ENCODE results near the gene AVEN.

Gene AVEN

GRCh38 chr15:34038023-34038870 is 757 bp downstream of the AVEN start:
- DNase-seq: peak; percentile 69 to 84
- H3K27ac ChIP-seq: peak overlapping the region; percentile 81 to 91
- H3K4me3 ChIP-seq: peak overlapping the region; percentile 72 to 90
- intact Hi-C loops (cut with DNase I; ENCODE audit: low total_unique reads): no loop called here
- no peaks in the 10 kb centered on the region for H3K27me3 ChIP-seq
- TF ChIP-seq CTCF (IDR thresholded peaks at IDR 0.05): no peak
- H3K4me1 ChIP-seq: peaks cover 0 to 11% (median 8%) of the 10 kb centered on the region in 4 donors
- H3K9me3 ChIP-seq: no peaks in the 10 kb centered on the region
- H3K36me3 ChIP-seq: no peaks in the 10 kb centered on the region

- intact Hi-C loops (cut with DNase I; ENCODE audit: low total_unique reads): no loop called here
- no peak for TF ChIP-seq CTCF (IDR thresholded peaks at IDR 0.05)
- H3K27ac ChIP-seq: no peak overlapping the region
- H3K27me3 ChIP-seq: no peaks in the 10 kb centered on the region
- H3K9me3 ChIP-seq: no peaks in the 10 kb centered on the region
- H3K4me1 ChIP-seq: no peaks in the 10 kb centered on the region
- H3K4me3 ChIP-seq: no peak overlapping the region
- DNase-seq: no peak
- H3K36me3 ChIP-seq: no peaks in the 10 kb centered on the region
Measured at GRCh38 chr15:34031987-34032760, 6.8 kb downstream of the AVEN start.

- H3K4me3 ChIP-seq: no peak overlapping the region
- no peaks in the 10 kb centered on the region for H3K36me3 ChIP-seq
- no peak for DNase-seq
- H3K9me3 ChIP-seq: no peaks in the 10 kb centered on the region
- H3K27ac ChIP-seq: no peak overlapping the region
- intact Hi-C loops (cut with DNase I; ENCODE audit: low total_unique reads): loop anchor here (2.0 kb wide), 1 partner anchor 23 kb away; no protein-coding TSS in a partner anchor
- no peaks in the 10 kb centered on the region for H3K27me3 ChIP-seq
- H3K4me1 ChIP-seq: no peaks in the 10 kb centered on the region
- no peak for TF ChIP-seq CTCF (IDR thresholded peaks at IDR 0.05)
Measured at GRCh38 chr15:34027606-34028005, 11.4 kb downstream of the AVEN start.

GRCh38 chr15:34025252-34025651 is 13.8 kb downstream of the AVEN start:
- Histone ChIP-seq H3K4me3 (no peak overlapping the region), H3K4me1 (no peaks in the 10 kb centered on the region), H3K27ac (no peak overlapping the region), H3K36me3 (no peaks in the 10 kb centered on the region), H3K27me3 (no peaks in the 10 kb centered on the region), H3K9me3 (no peaks in the 10 kb centered on the region)
- DNase-seq: no peak
- intact Hi-C loops (cut with DNase I; ENCODE audit: low total_unique reads): no loop called here
- TF ChIP-seq CTCF (IDR thresholded peaks at IDR 0.05): no peak

- H3K27ac ChIP-seq: no peak overlapping the region
Measured at GRCh38 chr15:34023907-34024306, 15.1 kb downstream of the AVEN start.

More at GRCh38 chr15:34023907-34024306, 15.1 kb downstream of the AVEN start:
- no peak for TF ChIP-seq CTCF (IDR thresholded peaks at IDR 0.05)
- DNase-seq: no peak
- intact Hi-C loops (cut with DNase I; ENCODE audit: low total_unique reads): no loop called here
- no peak overlapping the region for H3K4me3 ChIP-seq
- H3K4me1 ChIP-seq: no peaks in the 10 kb centered on the region
- no peaks in the 10 kb centered on the region for H3K9me3 ChIP-seq
- H3K36me3 ChIP-seq: no peaks in the 10 kb centered on the region
- H3K27me3 ChIP-seq: no peaks in the 10 kb centered on the region

Data from tibial artery (tissue), 4 donors.